SU-DHL-6 (cell line): Measurements from ENCODE around the gene DIAPH2.

ENCODE experiments used
- H2AFZ ChIP-seq: fragments of 200-600 bp; sonication (generic); 2 replicates; pipeline ENCODE4 v1.6.1; 2014; ENCODE audit warnings: low read depth, mild to moderate bottlenecking, moderate library complexity, mixed read lengths, antibody characterized with exemption, low read length; ENCODE audit not compliant: severe bottlenecking
- H3F3A ChIP-seq: fragments of 200-600 bp; shearing (Covaris generic); 2 replicates; pipeline ENCODE4 v1.6.0; 2016; ENCODE audit warnings: antibody characterized with exemption, mild to moderate bottlenecking; ENCODE audit not compliant: insufficient read depth
- H3K27ac ChIP-seq: fragments of 200-600 bp; sonication (generic); 2 replicates; pipeline ENCODE4 v1.5.1; 2016; ENCODE audit warnings: low read depth, mild to moderate bottlenecking, low read length, moderate library complexity, mixed read lengths
- H3K27me3 ChIP-seq: fragments of 200-600 bp; sonication (generic), shearing (Covaris generic); 2 replicates; pipeline ENCODE4 v1.6.0; 2014; ENCODE audit warnings: mild to moderate bottlenecking, low read length
- H3K36me3 ChIP-seq: fragments of 200-600 bp; sonication (generic); 2 replicates; pipeline ENCODE4 v1.6.1; 2014; ENCODE audit warnings: mild to moderate bottlenecking, low read length, mixed read lengths
- H3K4me2 ChIP-seq: fragments of 300-600, 200-600 bp; shearing (Covaris generic), sonication (generic); 2 replicates; pipeline ENCODE4 v1.6.0; 2014; ENCODE audit warnings: low read length, low read depth, mild to moderate bottlenecking; ENCODE audit not compliant: poor library complexity, severe bottlenecking
- H3K4me3 ChIP-seq: fragments of 200-600 bp; sonication (generic); 2 replicates; pipeline ENCODE4 v1.5.1; 2014; ENCODE audit warnings: antibody characterized with exemption, low read length, mild to moderate bottlenecking, mixed read lengths; ENCODE audit not compliant: insufficient read depth, poor library complexity, severe bottlenecking
- H3K79me2 ChIP-seq: fragments of 200-600 bp; sonication (generic); 2 replicates; pipeline ENCODE4 v1.6.1; 2014; ENCODE audit warnings: mild to moderate bottlenecking, low read length, moderate library complexity; ENCODE audit not compliant: insufficient read depth
- H3K9ac ChIP-seq: fragments of 200-600 bp; sonication (generic); 2 replicates; pipeline ENCODE4 v1.7.0; 2014; ENCODE audit warnings: mild to moderate bottlenecking, low read length
- H3K9me2 ChIP-seq: fragments of 200-600 bp; sonication (generic); replicated peaks from 2 replicates; pipeline ENCODE4 v1.6.1; 2014; ENCODE audit warnings: low read length; ENCODE audit not compliant: insufficient read depth
- H3K9me3 ChIP-seq: fragments of 200-600 bp; sonication (generic); 2 replicates; pipeline ENCODE4 v1.6.1; 2014; ENCODE audit warnings: low read length, mixed read lengths; ENCODE audit not compliant: insufficient read depth
- H4K20me1 ChIP-seq: fragments of 200-600 bp; sonication (generic); 2 replicates; pipeline ENCODE4 v1.6.1; 2014; ENCODE audit warnings: low read depth, mild to moderate bottlenecking, antibody characterized with exemption, low read length, moderate library complexity, mixed read lengths
- CTCF ChIP-seq: fragments of 200-600 bp; sonication (generic); IDR thresholded peaks from one replicate; pipeline ENCODE4 v1.5.1; 2017; ENCODE audit warnings: antibody characterized with exemption, mild to moderate bottlenecking, low read length, moderate library complexity; ENCODE audit not compliant: insufficient read depth, poor library complexity, severe bottlenecking
- EZH2phosphoT487 ChIP-seq: fragments of 200-600 bp; sonication (generic), shearing (Covaris generic); conservative IDR thresholded peaks from 2 replicates; pipeline ENCODE4 v1.6.1; 2018; ENCODE audit warnings: mild to moderate bottlenecking, antibody characterized with exemption, low read length, moderate library complexity, mixed read lengths

Gene DIAPH2

GRCh38 chrX:96682516-96682915 lies 2.1 kb upstream of the DIAPH2 start:
- H4K20me1 ChIP-seq = no peaks in the 10 kb centered on the region
- H3K4me3 ChIP-seq = no peak overlapping the region
- no peaks in the 10 kb centered on the region for H3K9me2 ChIP-seq
- H3K27me3 ChIP-seq = no peaks in the 10 kb centered on the region
- H3F3A ChIP-seq = peaks cover 7% of the 10 kb centered on the region; the same call in 1 of the 2 replicates
- no peaks in the 10 kb centered on the region for H3K36me3 ChIP-seq
- no peak for TF ChIP-seq CTCF
- no peak for TF ChIP-seq EZH2phosphoT487
- peaks cover 20% of the 10 kb centered on the region; the same call in 1 of the 2 replicates for H3K79me2 ChIP-seq
- H3K9ac ChIP-seq = no peak overlapping the region
- H3K27ac ChIP-seq = no peak overlapping the region
- H2AFZ ChIP-seq = no peak overlapping the region
- no peaks in the 10 kb centered on the region for H3K9me3 ChIP-seq
- no peak overlapping the region for H3K4me2 ChIP-seq

DNA sequence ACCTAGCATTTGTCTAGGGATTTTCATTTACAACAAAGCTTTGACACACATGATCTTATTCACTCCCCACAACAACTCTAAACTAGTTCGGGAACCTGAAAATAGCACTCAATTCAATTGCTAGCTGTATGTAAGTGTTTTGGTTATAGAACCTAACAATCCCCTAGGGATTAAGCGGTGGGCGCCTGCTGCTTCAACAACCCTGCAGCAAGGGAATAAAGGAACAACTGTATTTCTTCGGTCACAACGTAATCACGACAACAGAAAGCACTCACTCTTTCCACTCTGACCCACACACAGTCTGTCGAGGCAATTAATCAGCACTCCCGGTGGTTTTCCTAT lies 674 bp upstream of the DIAPH2 start:
- Histone ChIP-seq H3K79me2 (peaks cover 23% of the 10 kb centered on the region; the same call in 1 of the 2 replicates), H3K27ac (peak overlapping the region; percentile 37; the same call in 1 of the 2 replicates), H3K4me3 (peak overlapping the region; percentile 75), H3K9ac (peak overlapping the region; percentile 64), H3K27me3 (no peaks in the 10 kb centered on the region), H2AFZ (peak overlapping the region; percentile 89), H3K4me2 (peak overlapping the region; percentile 95), H3K9me2 (no peaks in the 10 kb centered on the region), H4K20me1 (no peaks in the 10 kb centered on the region), H3K36me3 (no peaks in the 10 kb centered on the region), H3F3A (peaks cover 7% of the 10 kb centered on the region; the same call in 1 of the 2 replicates), H3K9me3 (no peaks in the 10 kb centered on the region)
- TF ChIP-seq CTCF (no peak), EZH2phosphoT487 (no peak)

- H3K27ac ChIP-seq = peak overlapping the region; percentile 48; the same call in 1 of the 2 replicates
- TF ChIP-seq CTCF (no peak), EZH2phosphoT487 (no peak)
- H3K9me2 ChIP-seq = no peaks in the 10 kb centered on the region
- H3K4me3 ChIP-seq = peak overlapping the region; percentile 75
- H3K27me3 ChIP-seq = no peaks in the 10 kb centered on the region
- peak overlapping the region; percentile 95 for H3K4me2 ChIP-seq
- H3F3A ChIP-seq = peaks cover 7% of the 10 kb centered on the region; the same call in 1 of the 2 replicates
- H3K79me2 ChIP-seq = peaks cover 29% of the 10 kb centered on the region; the same call in 1 of the 2 replicates
- no peaks in the 10 kb centered on the region for H4K20me1 ChIP-seq
- peak overlapping the region; percentile 89 for H2AFZ ChIP-seq
- H3K9me3 ChIP-seq = no peaks in the 10 kb centered on the region
- H3K9ac ChIP-seq = peak overlapping the region; percentile 64
- no peaks in the 10 kb centered on the region for H3K36me3 ChIP-seq
These were observed 813 bp downstream of the DIAPH2 start for GRCh38 chrX:96685210-96686099.
